Measurements from ENCODE around the gene TMEM208. TPM values are rescaled to one million over a fixed set of nuclear protein-coding genes. Genes with fewer than 3 reads are reported as not detected.

Gene TMEM208
- total RNA-seq, 6 experiments from 2014 or later: 32.6 to 58.7 (median 40.5) TPM

DNA sequence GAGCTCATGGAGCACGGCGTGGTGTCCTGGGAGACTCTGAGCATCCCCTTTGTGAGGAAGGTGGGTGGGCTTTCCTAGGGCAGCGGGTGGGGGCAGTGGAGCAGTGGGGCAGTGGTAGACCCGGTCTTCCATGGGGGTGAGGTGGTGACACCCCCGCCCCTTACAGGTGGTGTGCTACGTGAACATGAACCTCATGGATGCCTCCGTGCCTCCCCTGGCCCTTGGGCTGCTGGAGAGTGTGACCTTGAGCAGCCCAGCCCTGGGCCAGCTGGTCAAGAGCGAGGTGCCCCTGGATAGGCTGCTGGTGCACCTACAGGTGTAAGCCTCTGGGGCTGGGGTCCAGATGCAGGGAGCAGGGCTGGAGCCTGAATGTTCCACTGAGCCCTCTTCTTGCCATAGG is 26.4 kb upstream of the TMEM208 start:
- intact Hi-C loops (cut with DNase I): no loop called here
- Histone ChIP-seq H3K27ac (no peak overlapping the region), H3K36me3 (peaks cover 0 to 32% (median 8%) of the 10 kb centered on the region in 4 donors), H3K4me3 (no peak overlapping the region), H3K4me1 (peaks cover 0 to 7% (median 0%) of the 10 kb centered on the region in 4 donors), H3K27me3 (no peaks in the 10 kb centered on the region), H3K9me3 (no peaks in the 10 kb centered on the region)
- no peak for ATAC-seq
- WGBS (ENCODE audit: insufficient coverage, low coverage, low lambda C conversion rate, missing lambda C conversion rate): no CpG with 5 or more reads among the region's 8 CpGs
- TF ChIP-seq, protein P1, sequence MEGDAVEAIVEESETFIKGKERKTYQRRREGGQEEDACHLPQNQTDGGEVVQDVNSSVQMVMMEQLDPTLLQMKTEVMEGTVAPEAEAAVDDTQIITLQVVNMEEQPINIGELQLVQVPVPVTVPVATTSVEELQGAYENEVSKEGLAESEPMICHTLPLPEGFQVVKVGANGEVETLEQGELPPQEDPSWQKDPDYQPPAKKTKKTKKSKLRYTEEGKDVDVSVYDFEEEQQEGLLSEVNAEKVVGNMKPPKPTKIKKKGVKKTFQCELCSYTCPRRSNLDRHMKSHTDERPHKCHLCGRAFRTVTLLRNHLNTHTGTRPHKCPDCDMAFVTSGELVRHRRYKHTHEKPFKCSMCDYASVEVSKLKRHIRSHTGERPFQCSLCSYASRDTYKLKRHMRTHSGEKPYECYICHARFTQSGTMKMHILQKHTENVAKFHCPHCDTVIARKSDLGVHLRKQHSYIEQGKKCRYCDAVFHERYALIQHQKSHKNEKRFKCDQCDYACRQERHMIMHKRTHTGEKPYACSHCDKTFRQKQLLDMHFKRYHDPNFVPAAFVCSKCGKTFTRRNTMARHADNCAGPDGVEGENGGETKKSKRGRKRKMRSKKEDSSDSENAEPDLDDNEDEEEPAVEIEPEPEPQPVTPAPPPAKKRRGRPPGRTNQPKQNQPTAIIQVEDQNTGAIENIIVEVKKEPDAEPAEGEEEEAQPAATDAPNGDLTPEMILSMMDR (IDR thresholded peaks at IDR 0.05): no peak
- no peak for TF ChIP-seq POLR2A (IDR thresholded peaks at IDR 0.05)
- no peak for DNase-seq

DNA sequence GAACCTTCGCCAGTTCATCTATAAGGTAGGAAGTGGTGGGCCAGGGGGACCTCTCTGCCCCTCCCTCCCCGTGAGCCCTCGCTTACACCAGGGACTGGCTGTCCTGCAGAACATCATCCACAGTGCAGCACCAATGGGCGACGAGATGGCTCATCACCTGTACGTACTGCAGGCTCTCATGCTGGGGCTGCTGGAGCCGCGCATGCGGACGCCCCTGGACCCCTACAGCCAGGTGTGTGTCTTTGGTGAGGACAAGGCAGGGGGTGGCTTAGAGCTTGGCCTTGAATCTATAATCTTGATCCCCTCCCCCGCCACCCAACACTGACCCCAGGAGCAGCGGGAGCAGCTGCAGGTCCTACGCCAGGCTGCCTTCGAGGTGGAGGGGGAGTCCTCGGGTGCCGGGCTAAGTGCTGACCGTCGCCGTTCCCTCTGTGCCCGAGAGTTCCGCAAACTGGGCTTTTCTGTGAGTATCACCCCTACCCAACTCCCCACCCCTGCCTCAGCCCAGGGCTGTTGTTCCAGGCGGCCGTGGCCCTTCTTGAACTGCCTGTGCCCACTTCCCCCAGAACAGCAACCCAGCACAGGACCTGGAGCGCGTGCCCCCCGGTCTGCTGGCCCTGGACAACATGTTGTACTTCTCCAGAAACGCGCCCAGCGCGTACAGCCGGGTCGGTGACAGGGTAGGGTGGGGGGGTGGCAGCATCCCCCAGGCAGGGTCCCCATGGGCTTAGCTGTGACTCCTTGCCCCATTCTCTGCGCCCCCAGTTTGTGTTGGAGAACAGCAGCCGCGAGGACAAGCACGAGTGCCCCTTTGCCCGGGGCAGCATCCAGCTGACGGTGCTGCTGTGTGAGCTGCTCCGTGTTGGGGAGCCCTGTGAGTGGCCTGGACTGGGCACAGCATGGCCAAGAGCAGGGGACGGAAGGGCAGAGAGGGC is 25.3 kb upstream of the TMEM208 start:
- H3K36me3 ChIP-seq: peaks cover 0 to 21% (median 1%) of the 10 kb centered on the region in 4 donors

DNA sequence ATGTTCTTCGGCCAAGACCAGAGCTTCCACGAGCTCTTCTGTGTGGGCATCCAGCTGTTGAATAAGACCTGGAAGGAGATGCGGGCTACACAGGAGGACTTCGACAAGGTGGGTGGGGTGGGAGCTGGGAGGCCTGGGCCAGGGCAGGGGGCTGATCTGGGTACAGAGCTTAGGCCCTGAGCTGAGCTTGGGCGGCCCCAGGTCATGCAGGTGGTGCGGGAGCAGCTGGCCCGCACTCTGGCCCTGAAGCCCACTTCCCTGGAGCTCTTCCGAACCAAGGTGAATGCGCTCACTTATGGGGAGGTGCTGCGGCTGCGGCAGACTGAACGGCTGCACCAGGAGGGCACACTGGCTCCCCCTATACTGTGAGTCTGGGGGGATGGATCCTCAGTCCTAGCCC is 24.5 kb upstream of the TMEM208 start:
- no peaks in the 10 kb centered on the region for H3K9me3 ChIP-seq
- H3K27me3 ChIP-seq: no peaks in the 10 kb centered on the region
- intact Hi-C loops (cut with DNase I): no loop called here
- no CpG with 5 or more reads among the region's 12 CpGs for WGBS (ENCODE audit: insufficient coverage, low coverage, low lambda C conversion rate, missing lambda C conversion rate)
- H3K36me3 ChIP-seq: peaks cover 0 to 14% (median 1%) of the 10 kb centered on the region in 4 donors
- no peak overlapping the region for H3K27ac ChIP-seq
- H3K4me1 ChIP-seq: peaks cover 0 to 7% (median 0%) of the 10 kb centered on the region in 4 donors
- TF ChIP-seq, protein P1 (IDR thresholded peaks at IDR 0.05): no peak
- no peak for TF ChIP-seq POLR2A (IDR thresholded peaks at IDR 0.05)
- DNase-seq (no peak), ATAC-seq (no peak)
- no peak overlapping the region for H3K4me3 ChIP-seq

More for the DNA sequence above, 25.3 kb upstream of the TMEM208 start:
- DNase-seq (no peak), ATAC-seq (no peak)
- intact Hi-C loops (cut with DNase I): no loop called here
- Histone ChIP-seq H3K9me3 (no peaks in the 10 kb centered on the region), H3K4me1 (peaks cover 0 to 7% (median 0%) of the 10 kb centered on the region in 4 donors), H3K27me3 (no peaks in the 10 kb centered on the region), H3K27ac (no peak overlapping the region), H3K4me3 (no peak overlapping the region)
- 97% methylated on average over 5 of the region's 40 CpGs for WGBS (ENCODE audit: insufficient coverage, low coverage, low lambda C conversion rate, missing lambda C conversion rate)
- no peak for TF ChIP-seq POLR2A (IDR thresholded peaks at IDR 0.05)
- TF ChIP-seq, protein P1 (IDR thresholded peaks at IDR 0.05): no peak

DNA sequence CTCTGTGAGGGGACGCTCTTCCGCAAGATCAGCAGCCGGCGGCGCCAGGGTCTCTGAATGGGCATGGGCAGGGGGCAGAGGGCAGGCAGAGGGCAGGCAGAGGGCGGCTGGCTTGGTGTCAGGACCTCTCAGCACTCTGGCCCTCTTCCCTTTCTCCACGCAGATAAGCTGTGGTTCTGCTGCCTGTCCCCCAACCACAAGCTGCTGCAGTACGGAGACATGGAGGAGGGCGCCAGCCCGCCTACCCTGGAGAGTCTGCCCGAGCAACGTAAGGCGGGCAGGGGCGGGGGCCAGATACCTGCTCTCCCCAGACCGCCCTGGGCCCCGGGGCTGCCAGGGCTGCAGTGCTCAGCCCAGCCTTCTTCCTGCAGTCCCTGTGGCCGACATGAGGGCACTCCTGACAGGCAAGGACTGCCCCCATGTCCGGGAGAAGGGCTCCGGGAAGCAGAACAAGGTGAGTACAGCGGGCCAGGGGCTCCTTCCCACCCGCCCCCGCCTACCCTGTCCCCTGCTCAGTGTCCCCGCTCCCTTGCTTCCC is 23.9 kb upstream of the TMEM208 start:
- TF ChIP-seq, protein P1 (IDR thresholded peaks at IDR 0.05): no peak
- TF ChIP-seq POLR2A (IDR thresholded peaks at IDR 0.05): no peak
- Histone ChIP-seq H3K4me1 (peaks cover 0 to 7% (median 0%) of the 10 kb centered on the region in 4 donors), H3K27ac (no peak overlapping the region), H3K27me3 (no peaks in the 10 kb centered on the region), H3K36me3 (peaks cover 0 to 12% (median 1%) of the 10 kb centered on the region in 4 donors), H3K4me3 (no peak overlapping the region), H3K9me3 (no peaks in the 10 kb centered on the region)
- 84% methylated on average over 7 of the region's 23 CpGs for WGBS (ENCODE audit: insufficient coverage, low coverage, low lambda C conversion rate, missing lambda C conversion rate)
- intact Hi-C loops (cut with DNase I): no loop called here
- DNase-seq: no peak
- no peak for ATAC-seq

All from right lobe of liver (tissue), 6 donors.